HG03064 (cell line): ENCODE data around the gene XKR8.

Experiments used
- ATAC-seq: cut with Tn5 transposase; IDR thresholded peaks from one replicate; pipeline ENCODE4 v1.9.1; 2021; ENCODE audit warnings: low read depth; ENCODE audit not compliant: unreplicated experiment

Gene XKR8

DNA sequence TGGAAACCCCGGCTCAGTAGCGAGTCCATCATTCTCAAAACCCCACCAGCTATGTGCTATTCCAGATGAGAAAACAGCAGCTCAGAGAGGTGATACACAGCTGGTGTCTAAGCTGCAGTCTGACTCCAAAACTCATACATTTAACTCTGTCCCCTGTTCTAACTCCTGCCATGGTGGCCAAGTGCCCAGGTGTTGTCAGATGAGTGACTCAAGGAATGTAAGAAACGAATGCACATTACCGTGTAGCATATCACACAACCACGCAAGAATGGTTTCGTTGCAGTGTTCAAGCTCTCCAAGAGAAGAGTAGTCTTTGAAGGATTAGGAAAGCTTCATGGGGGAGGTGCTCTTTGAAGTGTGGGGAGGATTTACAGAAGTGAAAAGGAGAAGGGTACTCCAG, 4.7 kb upstream of the XKR8 start:
- ATAC-seq = no peak

GRCh38 chr1:27956761-27957160, 3.0 kb upstream of the XKR8 start:
- ATAC-seq = no peak

- no peak for ATAC-seq
Measured at GRCh38 chr1:27957655-27958054, 2.1 kb upstream of the XKR8 start.

- ATAC-seq = no peak
Measured at GRCh38 chr1:27958513-27958912, 1.3 kb upstream of the XKR8 start.

GRCh38 chr1:27960762-27961645, 1.2 kb downstream of the XKR8 start:
- no peak for ATAC-seq

GRCh38 chr1:27961646-27962221, 2.0 kb downstream of the XKR8 start:
- no peak for ATAC-seq

DNA sequence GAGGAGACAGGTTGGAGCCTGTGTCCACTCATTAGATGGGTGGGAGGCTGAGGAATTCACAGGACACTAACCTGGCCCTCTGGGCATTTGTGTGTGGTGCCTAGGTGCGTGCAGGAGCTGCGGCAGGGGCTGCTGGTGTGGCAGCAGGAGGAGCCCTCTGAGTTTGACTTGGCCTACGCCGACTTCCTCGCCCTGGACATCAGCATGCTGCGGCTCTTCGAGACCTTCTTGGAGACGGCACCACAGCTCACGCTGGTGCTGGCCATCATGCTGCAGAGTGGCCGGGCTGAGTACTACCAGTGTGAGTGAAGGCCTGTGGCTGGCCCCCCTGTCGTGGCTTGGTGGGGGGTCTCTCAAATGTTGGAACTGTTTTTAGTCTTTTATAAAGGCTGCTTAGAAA, 3.6 kb downstream of the XKR8 start:
- ATAC-seq = no peak

DNA sequence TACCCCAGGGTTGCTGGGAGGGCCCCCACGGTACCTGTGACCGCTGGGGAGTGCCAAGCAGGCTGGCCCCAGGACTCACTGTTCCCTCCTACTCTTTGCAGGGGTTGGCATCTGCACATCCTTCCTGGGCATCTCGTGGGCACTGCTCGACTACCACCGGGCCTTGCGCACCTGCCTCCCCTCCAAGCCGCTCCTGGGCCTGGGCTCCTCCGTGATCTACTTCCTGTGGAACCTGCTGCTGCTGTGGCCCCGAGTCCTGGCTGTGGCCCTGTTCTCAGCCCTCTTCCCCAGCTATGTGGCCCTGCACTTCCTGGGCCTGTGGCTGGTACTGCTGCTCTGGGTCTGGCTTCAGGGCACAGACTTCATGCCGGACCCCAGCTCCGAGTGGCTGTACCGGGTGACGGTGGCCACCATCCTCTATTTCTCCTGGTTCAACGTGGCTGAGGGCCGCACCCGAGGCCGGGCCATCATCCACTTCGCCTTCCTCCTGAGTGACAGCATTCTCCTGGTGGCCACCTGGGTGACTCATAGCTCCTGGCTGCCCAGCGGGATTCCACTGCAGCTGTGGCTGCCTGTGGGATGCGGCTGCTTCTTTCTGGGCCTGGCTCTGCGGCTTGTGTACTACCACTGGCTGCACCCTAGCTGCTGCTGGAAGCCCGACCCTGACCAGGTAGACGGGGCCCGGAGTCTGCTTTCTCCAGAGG, 6.8 kb downstream of the XKR8 start:
- no peak for ATAC-seq

- ATAC-seq = no peak
Measured at GRCh38 chr1:27967106-27967883, 7.5 kb downstream of the XKR8 start.

GRCh38 chr1:27967884-27968466, 8.2 kb downstream of the XKR8 start:
- no peak for ATAC-seq

DNA sequence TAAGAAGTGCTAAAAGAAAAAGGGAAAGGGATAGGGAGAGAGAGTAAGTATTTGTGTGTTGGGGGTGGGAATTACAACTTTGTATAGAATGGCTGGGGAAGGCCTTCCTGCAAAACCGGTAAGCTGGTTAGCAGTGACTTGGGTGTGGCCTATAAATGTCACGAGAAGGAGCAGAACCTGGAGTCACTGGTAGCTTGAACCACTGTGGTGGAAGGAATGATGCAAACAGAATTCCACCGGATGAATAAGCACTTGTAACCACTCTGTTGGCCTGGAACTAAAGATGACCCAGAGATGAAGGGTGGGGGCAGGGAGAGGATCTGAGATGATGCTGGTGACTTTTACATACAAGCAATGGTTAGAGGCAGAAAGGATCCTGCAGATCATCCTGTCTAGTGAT, 8.9 kb downstream of the XKR8 start:
- ATAC-seq = no peak

DNA sequence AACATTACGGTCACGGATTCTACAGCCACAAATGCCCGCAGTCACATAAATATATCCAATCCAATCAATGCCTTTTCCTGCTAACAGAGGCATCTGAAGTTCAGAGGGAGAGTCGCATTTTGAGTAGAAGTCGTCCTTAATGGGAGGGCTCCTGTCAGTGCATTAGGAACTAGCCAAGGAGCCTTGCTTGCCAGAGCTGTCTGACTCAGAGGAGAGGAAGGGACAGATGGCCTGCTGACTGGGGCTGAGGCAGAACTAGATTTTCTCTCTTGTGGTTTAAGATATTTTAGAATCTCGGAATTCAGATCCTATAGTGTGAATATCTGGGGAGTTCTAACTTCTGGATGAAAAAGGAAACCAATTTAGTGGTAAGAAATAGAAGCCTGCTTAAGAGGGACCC, 10.6 kb downstream of the XKR8 start:
- no peak for ATAC-seq

DNA sequence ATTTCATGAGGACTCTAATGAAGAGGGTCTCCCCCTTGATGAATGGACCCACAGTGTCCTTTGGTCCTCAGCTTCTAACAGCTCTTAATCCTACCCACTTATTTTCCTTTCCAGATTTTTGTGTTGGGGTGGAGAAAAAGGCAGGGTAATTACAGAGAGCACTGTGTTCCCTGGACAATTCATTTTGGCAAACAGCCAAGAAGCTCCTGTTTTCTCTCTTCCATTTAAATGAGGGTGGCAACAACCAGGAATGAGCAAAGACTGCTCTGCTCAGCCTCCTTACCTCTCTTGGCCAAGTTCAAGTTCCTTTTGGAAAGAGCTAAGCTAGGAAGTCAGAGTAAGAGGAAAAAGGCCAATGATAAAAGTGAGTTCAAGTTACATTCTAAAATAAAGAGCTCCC, 11.9 kb downstream of the XKR8 start:
- no peak for ATAC-seq

GRCh38 chr1:27972141-27972540, 12.4 kb downstream of the XKR8 start:
- ATAC-seq = no peak

DNA sequence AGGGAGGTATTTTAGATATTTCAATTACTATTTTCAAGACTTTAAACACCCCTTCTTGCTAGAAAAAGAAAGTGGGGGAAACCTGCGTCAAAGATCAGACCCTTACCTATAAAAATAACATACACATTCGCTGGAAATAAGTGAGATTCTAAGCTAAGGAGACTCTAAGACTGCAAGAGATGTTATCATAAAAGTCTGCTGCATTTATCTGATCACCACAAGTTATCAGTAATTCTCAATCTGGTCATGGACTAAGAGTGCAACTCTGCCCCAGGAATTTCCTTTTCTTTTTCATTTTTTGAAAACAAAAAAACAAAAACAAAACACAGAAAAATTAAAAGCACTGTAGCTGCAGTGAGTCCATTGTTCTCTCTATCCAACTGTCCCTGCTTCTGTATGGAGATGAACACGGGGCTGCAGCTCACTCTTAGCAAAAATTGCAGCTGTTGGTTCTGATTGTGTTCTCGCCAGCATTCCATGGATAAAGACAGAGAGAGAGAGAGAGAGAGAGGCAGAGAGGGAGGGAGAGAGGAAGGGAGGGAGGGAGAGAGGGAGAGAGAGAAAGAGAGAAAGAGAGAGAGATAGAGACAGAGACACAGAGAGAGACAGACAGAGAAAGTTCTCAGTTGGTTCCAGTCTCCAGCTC, 14.1 kb downstream of the XKR8 start:
- no peak for ATAC-seq

DNA sequence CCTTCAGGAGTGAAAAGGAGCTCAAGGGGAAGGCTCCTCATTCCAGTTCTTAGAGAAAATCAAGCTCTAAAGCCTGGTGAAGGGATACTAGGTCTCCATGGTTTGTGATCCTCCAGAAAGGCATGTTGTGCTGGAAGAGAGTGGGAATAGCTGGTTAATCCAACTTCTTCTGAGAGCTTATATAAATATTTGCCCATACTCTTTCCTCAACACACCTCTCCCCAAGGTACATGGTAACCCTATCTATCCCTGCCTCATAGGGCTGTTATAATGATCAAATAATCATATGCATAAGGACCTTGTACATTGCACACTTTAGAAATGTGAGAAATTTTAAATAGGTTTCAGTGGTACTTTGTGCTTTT, 14.6 kb downstream of the XKR8 start:
- no peak for ATAC-seq

DNA sequence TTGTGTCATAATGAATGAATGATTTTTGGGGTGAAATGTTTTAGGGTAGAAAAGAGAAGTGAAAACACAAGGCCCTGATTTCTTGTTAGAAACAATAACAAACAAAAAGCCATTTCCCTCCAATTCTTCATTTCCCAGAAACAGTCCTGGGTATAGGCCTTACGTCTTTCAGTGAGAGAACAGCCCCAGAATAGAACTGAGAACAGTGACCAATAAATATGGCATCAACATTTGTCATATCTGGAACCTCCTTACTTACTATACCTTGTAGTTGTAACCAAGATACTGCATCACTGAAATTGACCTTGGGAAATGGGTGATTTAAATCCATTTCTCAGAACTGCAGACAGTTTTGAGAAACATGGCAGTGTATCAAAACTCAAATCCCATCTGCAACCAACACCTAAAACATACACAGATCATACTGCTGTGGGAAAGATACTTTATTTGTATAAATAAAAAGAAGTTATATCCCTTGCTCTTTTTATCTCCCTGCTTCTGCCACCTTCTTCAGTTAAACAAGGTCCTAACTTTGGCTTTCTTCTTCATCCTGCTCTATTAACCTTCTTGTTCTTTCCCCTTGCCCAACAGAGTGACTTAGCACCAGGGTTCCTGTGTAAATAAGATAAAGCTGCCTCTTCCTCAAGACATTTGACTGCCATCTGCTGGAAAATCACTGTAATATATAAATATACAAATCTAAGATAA, 19.5 kb downstream of the XKR8 start:
- no peak for ATAC-seq

DNA sequence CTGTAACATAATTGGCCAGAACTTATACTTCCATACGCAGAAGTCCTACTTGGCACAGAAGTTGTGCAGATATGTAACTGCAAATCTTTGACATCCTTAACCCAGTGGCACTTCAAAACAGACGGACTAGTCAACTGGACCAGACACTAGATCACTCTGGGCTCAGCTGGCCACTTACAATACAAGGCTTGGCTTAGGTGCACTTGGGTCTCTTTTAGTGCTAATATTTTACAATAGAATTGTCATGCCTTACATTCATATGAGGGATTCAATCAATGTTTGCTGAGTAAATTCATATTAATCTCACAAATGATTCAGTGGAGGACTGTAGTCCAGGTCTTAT, 20.1 kb downstream of the XKR8 start:
- no peak for ATAC-seq

GRCh38 chr1:27980216-27980845, 20.6 kb downstream of the XKR8 start:
- no peak for ATAC-seq
